Astrocyte of the cerebellum (primary cell): ENCODE data around the gene CAPS2.

Source experiments
- DNase-seq: peaks from one replicate; pipeline ENCODE4 v3.0.0-alpha.2; 2011; ENCODE audit warnings: low read depth
- H3K4me3 ChIP-seq: 2 replicates; pipeline ENCODE4 v1.5.1; 2011; ENCODE audit warnings: mild to moderate bottlenecking, low read depth, low read length, moderate library complexity
- CTCF ChIP-seq: IDR thresholded peaks from 2 replicates; pipeline ENCODE4 v1.5.1; 2012; ENCODE audit warnings: low read length, low read depth, moderate library complexity, mild to moderate bottlenecking; ENCODE audit errors: missing control alignments
- in situ Hi-C: cut with HindIII; loops from 2 replicates; pipeline ENCODE4 v1.10.0; 2017; ENCODE audit warnings: low sequenced_read_pairs

CAPS2 gene

GRCh38 chr12:75337905-75338304, 7.8 kb upstream of the CAPS2 start:
- no peak for TF ChIP-seq CTCF
- in situ Hi-C loops, result no loop called here
- no peak for DNase-seq
- no peak overlapping the region for H3K4me3 ChIP-seq

GRCh38 chr12:75334384-75335030, 4.4 kb upstream of the CAPS2 start, which contains the start of gene GLIPR1L1:
Gene GLIPR1L1 (plus strand): TSS chr12:75334670. CDS start chr12:75334729, 59 bp downstream.
- in situ Hi-C loops, result no loop called here
- peak within 1 kb of the TSS; percentile 52 for H3K4me3 ChIP-seq
- DNase-seq, result peak; percentile 87
- peak; percentile 81 for TF ChIP-seq CTCF

GRCh38 chr12:75327642-75328041, 2.5 kb downstream of the CAPS2 start:
- TF ChIP-seq CTCF, result no peak
- in situ Hi-C loops, result no loop called here
- DNase-seq, result no peak
- no peak overlapping the region for H3K4me3 ChIP-seq

GRCh38 chr12:75323663-75324062, 6.5 kb downstream of the CAPS2 start:
- in situ Hi-C loops, result no loop called here
- H3K4me3 ChIP-seq, result no peak overlapping the region
- no peak for DNase-seq
- no peak for TF ChIP-seq CTCF

- TF ChIP-seq CTCF, result no peak
- in situ Hi-C loops, result no loop called here
- no peak for DNase-seq
- no peak overlapping the region for H3K4me3 ChIP-seq
Observed at GRCh38 chr12:75322464-75322863, 7.7 kb downstream of the CAPS2 start.

GRCh38 chr12:75317784-75318183, 12.3 kb downstream of the CAPS2 start:
- H3K4me3 ChIP-seq, result no peak overlapping the region
- DNase-seq, result no peak
- in situ Hi-C loops, result no loop called here
- TF ChIP-seq CTCF, result no peak
